Amniotic stem cell (primary cell): ENCODE results near the gene CDC45.

Experiments used
- DNase-seq: peaks from one replicate; lab custom pipeline; 2025; lab: John Stamatoyannopoulos, UW

Gene CDC45

DNA sequence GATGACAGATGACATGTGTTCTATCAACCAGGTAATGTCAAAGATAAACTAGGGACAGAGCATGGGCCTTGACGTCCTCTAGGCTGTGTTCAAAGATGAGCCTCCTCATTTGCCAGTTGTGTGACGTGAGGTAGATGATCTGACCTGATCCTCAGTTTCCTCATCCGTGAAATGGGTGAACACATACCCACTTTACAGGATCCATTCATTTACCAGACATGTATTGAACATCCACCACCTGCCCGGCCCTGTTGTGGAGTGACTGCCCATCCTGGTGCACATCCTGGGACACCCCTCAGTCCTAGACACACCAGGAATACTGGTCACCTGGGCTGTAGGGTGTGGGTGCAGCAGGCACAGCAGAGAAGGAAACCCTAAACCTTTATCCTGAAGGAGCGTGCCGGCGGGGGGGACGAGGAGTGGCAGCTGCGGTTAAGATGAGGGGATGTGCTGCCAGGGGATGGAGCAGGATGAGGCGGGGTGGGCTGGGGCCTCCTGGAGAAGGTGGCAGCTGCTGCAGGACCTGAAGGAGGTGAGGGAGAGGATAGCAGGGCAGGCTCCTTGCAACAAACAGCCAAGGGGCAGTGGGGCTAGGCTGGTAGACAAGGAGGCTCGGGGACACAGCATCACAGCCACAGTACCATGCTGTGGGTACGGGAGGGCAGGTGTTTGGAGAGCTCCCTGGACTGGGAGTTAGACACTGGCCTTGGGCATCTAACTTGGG, 36.1 kb downstream of the CDC45 start:
- no peak for DNase-seq

DNA sequence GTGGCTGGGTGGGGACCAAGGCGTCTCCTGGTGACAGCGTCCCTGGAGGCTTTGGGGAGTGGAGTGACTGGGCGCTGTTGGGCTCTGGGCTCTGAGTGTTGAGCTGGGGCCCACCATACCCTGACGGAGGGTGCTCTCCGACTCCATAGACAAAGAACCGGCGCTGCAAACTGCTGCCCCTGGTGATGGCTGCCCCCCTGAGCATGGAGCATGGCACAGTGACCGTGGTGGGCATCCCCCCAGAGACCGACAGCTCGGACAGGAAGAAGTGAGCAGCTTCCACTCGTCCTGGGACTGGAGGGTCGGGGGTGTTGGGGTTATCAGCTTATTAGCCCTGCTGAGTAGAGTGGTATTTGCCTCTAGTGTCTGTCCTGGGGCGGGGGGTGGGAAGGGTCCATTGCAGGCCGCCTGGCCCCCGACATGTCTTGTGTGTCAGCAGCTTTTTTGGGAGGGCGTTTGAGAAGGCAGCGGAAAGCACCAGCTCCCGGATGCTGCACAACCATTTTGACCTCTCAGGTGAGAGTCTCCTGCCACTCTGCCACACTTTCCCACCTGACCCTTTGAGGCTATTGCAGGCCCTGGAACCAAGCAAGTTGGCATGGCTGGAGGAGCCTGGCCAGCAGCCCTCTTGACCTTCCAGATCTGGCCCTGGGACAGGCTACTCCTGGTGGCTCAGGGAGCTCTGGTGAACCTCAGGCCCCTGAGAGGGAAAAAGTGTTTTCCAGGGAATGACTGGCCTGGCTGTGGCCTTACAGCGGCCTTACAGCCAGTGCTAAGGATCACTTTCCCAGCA, 36.9 kb downstream of the CDC45 start:
- no peak for DNase-seq

DNA sequence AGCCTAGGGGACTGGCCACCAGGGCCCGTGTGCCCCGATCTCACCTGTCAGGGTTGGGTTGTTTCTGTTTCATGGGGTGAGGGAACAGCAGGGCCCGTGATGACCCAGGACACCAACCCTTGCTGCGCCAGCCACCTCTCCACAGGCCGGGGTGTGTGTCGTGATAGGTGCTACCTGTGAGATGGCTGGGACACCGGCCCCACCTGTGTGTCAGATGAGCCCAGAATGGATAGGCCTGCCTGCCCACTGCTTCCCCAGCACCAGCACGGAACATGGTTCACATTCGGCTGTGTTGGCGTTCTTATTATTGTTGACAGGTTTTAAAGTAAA, 37.4 kb downstream of the CDC45 start:
- DNase-seq, result no peak

DNA sequence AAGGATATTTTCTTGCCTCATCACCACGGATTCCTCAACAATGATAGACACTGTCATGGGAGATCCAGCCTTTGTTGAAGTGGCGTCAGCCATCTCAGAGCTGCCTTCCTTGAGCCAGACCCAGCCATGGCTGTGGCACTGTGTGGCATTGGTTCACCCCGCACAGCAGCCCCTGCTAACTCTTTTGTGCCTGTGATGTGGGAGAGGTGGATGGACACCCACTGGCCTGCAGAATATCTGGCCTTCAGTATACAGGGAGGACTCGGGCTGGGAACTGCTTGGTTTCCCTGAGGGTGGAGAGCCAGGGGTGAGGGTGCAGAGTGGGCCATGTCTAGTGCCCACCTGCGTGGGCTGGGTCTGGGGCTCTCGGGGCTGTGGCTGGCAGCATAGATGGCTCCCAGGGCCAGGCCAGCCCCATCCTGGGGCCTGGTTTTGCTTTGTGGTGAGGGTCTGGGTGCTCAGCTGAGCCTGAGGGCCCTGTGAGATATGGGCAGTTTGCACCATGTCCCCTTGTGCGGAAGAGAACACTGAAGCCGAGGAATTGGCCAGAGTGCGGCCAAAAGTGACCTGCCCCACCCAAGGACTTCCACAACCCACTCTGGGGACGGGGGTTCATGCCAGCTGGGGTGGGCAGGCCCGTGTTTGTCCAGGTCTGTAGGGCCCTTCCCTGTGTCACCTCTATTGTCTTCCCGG, 38.3 kb downstream of the CDC45 start:
- no peak for DNase-seq

DNA sequence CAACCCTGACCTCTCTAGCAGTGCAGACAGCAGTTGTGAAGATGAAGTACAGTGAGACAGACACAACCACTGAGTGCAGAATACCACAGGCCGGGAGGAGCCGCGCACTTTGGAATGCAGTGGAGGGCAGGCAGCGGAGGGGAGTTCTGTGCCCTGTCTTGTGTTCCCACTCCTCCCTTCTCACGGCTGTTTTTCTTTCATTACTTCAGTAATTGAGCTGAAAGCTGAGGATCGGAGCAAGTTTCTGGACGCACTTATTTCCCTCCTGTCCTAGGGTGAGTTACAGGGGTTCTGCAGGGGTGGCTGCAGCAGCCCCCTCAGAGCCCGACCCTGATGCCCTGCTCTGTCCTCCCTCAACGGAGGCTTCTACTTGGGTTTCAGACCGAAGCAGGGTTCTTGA, 38.9 kb downstream of the CDC45 start:
- DNase-seq, result no peak

DNA sequence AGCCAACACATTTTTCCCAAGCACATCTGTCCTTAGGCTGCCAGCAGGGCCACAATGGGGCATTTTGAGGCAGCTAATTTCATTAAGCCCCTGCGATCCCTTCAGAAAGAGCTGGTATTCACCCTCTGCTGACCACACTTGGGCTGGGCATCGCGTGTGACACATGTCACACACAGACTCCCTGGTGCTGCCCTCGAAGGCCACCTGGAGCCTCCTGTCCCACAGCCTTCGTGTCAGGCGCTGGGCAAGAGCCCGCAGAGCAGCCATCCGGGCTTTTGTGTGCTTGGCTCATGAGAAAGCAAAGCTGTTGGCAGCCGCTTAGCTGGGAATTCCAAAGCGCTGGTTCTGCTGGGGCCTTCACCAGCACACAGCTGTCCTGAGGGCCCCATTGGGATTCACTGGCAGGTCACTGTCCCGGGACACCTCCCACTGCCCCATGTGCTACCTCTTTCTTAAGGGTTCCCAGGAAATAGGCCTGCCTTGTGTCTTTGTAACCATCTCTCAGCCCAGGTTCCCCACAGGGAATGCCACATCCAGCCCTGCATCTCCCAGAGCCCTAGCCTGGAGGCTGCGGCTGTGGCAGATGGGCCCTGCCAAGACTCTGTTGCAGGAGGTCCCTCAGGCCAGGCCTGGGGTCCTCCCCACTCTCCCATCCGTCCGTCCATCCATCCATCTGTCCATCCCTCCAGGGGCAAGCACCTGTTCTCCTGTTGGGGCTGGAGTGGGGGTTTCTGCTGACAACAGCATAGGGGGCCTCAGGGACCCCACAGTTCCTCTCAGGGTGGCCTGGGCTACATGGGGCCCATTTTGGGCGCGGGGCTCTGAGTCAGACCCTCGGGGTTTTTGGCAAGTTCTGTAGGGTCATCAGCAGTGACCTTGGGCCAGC, 39.6 kb downstream of the CDC45 start:
- no peak for DNase-seq

DNA sequence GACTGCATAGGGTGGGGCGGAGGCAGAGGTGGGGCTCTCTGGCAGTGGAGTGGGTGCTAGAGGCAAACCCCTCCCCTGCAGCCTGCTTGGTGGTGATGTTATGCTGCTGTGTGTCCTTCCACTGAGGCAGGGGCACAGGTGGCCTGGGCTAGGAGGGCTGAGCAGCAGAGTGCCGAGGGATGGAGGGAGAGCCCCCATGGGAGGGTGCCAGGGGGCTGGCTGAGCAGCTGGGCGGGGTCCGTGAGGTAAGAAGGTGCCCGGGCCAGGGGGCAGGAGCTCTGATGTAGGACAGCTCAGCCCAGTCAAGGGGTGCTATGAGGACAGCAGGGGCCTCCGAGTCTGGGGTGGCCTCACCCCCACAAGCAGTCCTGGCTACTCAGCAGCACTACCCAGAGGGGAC, 40.3 kb downstream of the CDC45 start:
- DNase-seq, result no peak

DNA sequence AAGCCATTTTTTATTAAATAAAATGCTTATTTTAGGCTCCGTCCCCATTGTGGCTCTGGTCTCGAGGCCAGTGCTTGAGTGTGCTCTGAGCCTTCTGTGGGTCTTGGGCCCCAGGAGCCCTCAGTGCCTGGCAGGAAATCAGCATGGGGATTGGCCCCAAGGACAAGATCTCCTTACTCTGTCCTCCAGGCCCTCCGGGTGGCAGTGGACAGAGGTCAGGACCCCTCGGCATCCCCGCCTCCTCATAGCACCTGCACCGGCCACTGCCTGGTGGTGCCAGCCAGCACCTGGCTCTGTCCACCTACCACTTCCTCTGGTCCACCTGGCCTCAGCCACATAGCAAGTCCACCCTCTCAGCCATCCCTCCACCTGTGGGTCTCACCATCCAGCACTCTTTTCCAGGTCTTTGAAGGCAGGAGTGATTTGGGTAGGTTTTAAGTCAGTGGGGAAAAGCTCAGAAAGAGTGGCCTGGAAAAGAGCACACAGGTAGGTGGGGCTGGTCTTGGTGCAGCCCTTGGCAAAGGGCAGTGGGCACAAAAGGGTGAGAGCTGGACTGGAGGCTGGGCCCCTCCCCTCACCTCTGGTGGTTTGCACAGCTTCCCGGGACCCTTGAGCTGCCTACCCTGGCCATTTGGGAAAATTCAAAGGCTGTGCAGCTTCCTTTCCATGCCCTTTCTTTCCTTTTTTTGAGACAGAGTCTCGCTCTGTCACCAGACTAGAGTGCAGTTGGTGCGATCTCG, 41.0 kb downstream of the CDC45 start:
- no peak for DNase-seq

DNA sequence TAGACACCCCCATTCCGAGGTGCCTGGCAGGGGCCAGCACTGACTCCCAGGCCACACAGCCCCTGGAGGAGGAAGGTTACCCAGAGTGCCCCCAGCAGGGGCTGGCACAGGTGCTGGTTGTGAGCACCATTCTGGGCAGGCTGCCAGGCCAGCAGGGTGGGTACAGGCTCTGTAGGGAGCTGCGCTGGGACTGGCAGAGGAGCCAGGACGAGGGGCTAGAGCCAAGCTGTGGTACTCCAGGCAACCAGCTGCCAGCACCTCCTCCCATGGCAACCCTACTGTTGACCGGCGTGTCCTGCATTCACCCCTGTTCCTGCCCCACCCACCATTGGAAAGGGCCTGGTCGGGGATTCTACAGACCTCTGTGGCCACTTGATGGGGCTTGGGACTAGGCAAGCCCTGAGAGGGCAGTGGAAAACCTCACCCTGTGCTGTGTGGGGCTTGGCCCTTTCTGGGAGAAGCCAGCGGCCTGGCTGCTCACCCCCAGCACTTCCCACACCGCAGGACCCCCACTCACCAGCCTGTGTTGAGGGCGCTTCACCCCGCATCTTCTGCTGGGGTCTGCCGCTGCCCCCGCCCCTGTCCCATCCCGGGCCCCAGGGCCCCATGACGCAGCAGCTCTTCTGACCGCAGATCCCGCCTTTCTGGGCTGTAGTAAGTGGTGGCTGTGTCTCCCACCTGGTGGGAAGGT, 42.6 kb downstream of the CDC45 start:
- no peak for DNase-seq

DNA sequence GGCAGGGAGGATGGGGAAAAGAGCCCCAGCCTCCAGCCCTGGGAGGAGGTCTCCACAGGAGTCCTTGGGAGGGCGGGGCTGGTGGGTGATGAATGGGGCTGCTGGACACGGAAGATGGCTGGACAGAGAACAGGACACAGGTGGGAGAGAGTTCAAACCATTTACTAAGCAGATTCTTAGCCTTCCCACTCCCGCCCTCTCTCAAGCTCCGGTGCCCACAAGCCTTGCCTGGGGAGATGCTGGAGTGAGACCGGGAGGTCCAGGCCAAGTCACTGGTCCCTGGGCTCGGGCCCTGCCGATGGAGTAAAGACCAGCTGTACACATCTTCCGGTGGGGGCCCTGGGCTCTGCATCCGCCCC, 43.1 kb downstream of the CDC45 start:
- DNase-seq, result no peak

DNA sequence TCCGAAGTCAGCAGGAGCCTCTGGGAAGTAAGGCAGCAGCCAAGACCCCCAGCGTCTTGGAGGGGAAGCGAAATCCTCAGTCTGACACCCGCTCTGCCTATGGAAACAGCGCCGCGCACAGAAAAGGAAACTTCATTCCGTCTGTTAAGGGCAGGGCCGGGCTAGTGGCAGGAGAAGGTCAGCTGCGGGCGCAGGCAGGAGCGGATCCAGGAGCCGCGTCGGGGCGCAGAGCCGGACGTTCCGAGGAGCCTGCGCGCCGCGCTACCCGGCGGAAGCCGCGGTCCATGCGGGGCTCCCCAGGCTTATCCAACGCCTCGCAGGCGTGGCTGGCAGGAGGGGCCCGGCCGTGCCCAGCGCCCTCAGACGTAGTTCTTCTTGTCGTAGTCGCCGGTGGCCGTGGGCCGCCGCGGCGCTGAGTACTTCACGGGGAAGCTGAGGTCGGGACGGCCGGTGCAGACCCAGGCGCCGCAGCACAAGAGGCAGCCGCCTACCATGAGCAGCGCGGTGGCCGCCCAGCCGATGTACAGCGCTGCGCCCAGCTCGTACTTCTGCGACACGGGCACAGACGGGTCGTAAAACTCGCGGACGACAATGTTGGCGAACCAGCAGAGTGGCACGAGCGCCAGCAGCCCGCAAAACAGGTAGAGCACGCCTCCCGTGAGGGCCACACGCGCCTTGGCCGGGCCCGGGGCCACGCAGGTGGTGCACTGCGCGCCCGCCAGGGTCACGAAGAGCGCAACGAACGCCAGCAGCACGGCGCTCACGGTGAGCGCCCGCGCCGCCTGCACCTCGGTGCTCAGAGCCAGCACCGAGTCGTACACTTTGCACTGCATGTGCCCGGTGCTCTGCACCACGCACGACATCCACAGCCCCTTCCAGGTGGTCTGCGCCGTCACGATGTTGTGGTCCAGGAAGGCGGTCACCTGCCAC, 43.8 kb downstream of the CDC45 start:
- no peak for DNase-seq

DNA sequence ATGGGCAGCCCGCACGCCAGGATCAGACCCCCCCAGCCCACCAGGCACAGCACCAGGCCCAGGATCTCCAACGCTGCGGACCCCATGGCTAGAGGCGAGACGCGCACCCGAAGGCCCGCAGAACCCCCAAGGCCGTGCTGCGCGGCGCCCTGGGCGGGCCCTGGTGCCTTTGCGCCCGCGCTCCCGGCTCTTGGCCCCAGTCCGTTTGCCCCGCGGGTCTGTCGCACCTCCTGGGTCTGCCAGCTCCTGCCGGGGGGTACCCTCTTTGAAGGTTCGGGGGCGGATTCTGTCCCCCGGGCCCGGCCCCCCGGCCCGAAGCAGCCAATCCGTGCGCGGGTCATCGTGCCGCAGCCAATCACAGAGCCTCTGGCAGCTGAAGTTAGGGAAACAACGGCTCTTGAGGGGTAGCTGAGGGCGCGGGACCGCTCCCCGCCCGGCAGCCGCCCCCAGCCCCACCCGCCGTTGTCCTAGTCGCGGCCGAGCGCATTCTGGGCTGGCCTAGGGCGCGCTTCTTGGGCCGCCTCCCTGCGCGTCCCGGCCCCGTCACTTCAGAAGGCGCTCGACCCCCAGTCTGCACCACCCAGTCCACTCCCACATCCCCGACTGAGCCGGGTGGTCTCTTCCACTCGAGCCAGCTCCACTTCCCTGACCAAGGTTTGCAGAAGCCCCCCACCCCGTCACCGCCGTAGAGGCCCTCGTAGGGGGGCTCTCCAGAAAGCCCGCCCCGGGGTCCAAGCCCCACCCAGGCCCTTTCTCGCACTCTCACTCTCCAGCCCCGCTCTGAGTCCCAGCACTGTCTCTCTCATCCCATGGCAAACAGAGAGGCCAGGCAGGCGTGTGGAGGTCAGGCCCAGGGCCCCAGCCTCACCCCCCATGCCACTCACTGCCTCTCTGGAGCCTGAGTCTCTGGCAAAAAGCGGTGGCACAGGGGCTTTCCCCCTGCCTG, 44.7 kb downstream of the CDC45 start, which contains the start of gene CLDN5:
Gene CLDN5 (minus strand): TSS at position 241 of the 946 bp plus-strand sequence. CDS start 155 bp downstream, at position 86.
- DNase-seq, result no peak

DNA sequence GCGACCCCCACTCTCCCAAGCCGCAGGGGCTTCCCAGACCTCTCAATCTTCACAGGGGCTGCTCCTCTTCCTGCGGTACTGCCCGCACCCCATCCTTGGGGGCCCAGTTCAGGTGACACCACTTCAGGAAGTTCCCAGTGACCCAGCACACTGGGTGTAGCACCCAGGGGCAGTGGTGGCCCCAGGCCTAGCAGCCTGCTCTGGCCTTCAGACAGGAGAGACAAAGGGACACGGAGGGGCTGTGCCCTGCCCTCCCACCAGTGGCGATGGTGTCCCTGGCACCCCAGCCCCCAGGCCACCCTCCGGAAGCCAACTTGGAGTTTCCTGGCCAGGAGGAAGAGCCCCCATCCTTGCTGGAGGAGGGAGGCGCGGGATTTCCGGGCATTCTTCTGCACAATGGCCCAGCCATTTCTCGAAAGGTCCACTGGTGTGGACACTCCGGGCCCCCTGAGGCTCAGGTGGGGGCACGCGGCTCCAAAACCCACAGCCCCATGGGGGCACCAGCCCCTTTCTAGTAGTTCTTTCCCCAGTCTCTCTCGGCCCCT, 45.5 kb downstream of the CDC45 start:
- DNase-seq, result no peak

DNA sequence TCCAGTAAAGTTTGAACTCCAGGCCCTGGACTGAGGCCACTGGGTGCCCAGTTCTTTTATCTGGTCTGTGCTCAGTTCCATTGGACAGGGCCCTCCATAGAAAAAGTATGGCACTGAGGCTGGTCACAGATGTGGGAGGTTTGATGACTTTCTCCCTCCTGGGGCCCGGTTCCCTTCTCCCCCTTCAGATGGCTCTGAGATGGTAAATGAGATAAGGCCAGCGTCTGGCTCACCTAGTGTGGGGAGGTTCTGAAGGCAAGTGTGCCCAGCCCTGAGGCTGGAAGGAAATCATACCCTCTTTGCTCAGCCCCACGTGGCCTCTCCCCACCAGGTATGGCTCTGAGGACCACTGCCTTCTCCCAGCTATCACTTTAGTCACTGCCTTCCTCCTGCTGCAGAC, 45.9 kb downstream of the CDC45 start:
- DNase-seq, result no peak

DNA sequence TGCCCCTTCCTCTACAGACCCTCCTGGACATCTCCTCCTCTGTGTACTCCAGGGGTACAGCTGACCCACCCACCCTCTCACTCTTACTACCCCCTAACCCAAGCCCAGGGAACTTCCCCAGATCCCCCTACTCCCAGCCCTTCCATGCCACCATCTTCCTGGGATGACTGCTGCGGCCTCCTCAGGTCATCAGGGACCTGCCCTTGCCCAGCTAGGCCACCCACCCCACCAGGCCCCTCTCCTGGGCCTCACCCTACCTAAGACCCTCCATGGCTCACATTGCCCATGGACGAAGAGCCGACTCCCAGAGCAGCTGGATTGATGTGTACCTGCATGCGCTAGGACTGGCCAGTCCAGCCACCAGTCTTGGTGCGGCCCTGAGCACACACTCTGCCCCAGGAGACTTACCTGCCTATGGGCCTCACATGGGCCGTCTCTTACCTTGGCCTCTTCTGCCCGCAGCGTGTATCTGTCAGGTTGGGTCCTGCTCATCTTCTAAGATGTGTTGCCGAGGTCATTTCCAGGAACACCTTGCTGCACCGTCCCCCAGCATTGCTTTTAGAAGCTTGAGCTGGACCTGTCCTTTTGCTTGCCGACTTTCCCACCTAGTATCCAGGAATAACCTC, 46.5 kb downstream of the CDC45 start:
- no peak for DNase-seq

DNA sequence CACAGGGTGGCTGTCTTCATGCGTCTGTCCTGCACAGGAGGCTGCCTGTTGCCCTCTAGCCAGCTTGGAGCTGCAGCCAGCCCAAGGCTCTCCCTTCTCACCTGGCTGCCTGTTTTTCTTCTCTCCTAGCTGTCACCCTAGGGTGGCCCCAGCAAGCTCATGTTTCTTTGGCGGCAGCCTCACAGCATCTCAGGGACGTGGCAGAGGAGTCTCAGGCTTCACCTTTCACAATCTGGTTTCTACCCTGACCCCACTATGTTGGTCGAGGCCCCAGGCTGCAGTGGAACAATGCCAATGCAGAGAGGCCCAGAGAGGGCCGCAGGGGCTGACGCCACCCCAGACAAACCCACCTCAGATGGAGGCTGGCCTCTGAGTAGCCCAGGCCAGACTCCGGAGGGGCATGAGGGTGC, 47.0 kb downstream of the CDC45 start:
- no peak for DNase-seq

DNA sequence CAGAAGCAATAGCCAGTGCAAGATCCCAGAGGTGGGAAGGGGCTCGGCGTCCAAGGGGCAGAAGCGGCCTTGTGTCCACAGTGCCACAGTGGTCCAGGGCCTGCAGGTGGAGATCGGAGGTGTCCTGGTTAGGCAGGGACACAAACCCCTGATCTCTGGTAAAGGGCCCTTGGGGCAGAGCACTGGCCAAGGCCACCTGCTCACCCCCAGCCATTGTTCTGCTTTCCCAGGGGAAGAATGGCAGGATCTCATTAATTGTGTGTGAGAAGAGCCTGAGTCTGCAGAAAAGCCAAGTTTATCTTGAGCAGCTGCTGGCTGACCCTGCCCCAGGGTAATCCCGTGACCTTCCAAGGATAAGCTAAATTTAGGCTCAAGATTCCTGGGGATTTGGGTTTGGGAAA, 47.6 kb downstream of the CDC45 start:
- no peak for DNase-seq
